ENCODE data around the gene PLEK.

DNA sequence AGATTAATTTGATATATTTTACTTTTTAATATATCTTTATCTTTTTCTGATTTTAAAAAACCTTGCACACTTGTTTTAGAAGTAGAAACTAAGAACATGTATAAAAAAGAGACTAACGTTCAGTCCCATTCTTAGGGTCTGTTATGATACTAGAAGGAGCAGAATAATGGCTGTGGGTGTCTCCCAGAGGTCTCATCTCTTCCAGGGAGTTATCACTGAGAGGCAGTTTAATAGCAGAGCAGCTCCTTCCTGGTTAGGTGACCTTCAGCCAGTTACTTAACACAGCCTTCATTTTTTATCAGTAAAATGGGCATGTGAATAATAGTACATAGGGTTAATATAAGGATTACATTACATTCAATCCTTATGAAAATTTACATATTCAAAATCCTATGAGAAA is 61.4 kb downstream of the PLEK start:
- TF ChIP-seq FOXM1 (CRISPR knock-in tag; IDR thresholded peaks at IDR 0.05): no peak
- no peak for TF ChIP-seq ZNF660 (CRISPR knock-in tag; IDR thresholded peaks at IDR 0.05; ENCODE audit: borderline replicate concordance, low read depth)
- TF ChIP-seq PBX3 (CRISPR knock-in tag; IDR thresholded peaks at IDR 0.05; ENCODE audit: borderline replicate concordance): no peak
- TF ChIP-seq EP300 (IDR thresholded peaks at IDR 0.05; ENCODE audit: low read depth in 2 of 2, low read length in 2 of 2): no peak
- TF ChIP-seq EP300 (CRISPR knock-in tag; IDR thresholded peaks at IDR 0.05; ENCODE audit: borderline replicate concordance): no peak
- no peak for TF ChIP-seq KDM1A (CRISPR knock-in tag; IDR thresholded peaks at IDR 0.05)
- TF ChIP-seq SNAPC4 (CRISPR knock-in tag; IDR thresholded peaks at IDR 0.05): no peak
- TF ChIP-seq MEIS2 (CRISPR knock-in tag; IDR thresholded peaks at IDR 0.05): no peak
- no peak for TF ChIP-seq HNRNPH1 (optimal IDR thresholded peaks at IDR 0.05; ENCODE audit: low read depth, low read length)

Measured in HepG2 (cell line).